Keratinocyte (primary cell): ENCODE data around the gene TLCD2. TPM values are rescaled to one million over a fixed set of nuclear protein-coding genes. Genes with fewer than 3 reads are reported as not detected.

ENCODE experiments used
- DNase-seq: peaks from one replicate; pipeline ENCODE4 v3.0.0-alpha.2; 2011; ENCODE audit warnings: low read depth, missing footprints, low spot score
- FAIRE-seq: peaks from 2 replicates; lab custom pipeline; 2011; peaks lifted over from hg19 to GRCh38; lab: Jason Lieb, UNC
- H2AFZ ChIP-seq: 2 replicates; pipeline ENCODE4 v1.6.0; 2012; ENCODE audit warnings: low read length, control low read depth, inconsistent platforms; ENCODE audit not compliant: control insufficient read depth
- H3K27ac ChIP-seq: 2 replicates; pipeline ENCODE4 v1.5.1; 2011; ENCODE audit warnings: low read length; ENCODE audit not compliant: control insufficient read depth, insufficient read depth
- H3K27me3 ChIP-seq: 3 replicates; pipeline ENCODE4 v1.6.0; 2011; ENCODE audit warnings: low read length; ENCODE audit not compliant: control insufficient read depth, insufficient read depth; ENCODE audit errors: extremely low read depth
- H3K36me3 ChIP-seq, 2 experiments: 2 replicates in 1 of 2; 3 replicates in 1 of 2; pipeline ENCODE4 v1.5.1; 2011; ENCODE audit warnings: low read length in 2 of 2, mild to moderate bottlenecking in 1 of 2; ENCODE audit not compliant: control insufficient read depth in 2 of 2, insufficient read depth in 2 of 2; ENCODE audit errors: extremely low read depth in 1 of 2
- H3K4me1 ChIP-seq: 3 replicates; pipeline ENCODE4 v1.5.1; 2011; ENCODE audit warnings: low read length; ENCODE audit not compliant: control insufficient read depth, insufficient read depth; ENCODE audit errors: extremely low read depth
- H3K4me2 ChIP-seq: 3 replicates; pipeline ENCODE4 v1.6.0; 2011; ENCODE audit warnings: low read depth, low read length; ENCODE audit not compliant: control insufficient read depth, insufficient read depth; ENCODE audit errors: extremely low read depth
- H3K4me3 ChIP-seq, 3 experiments: fragments of 200-600 bp in 1 of 3; sonication (generic) in 1 of 3; 2 replicates in 2 of 3; 3 replicates in 1 of 3; pipeline ENCODE4 v1.5.1; 2011 to 2016; ENCODE audit warnings: low read length in 3 of 3, mild to moderate bottlenecking in 3 of 3, control low read depth in 2 of 3, inconsistent platforms in 1 of 3, low read depth in 1 of 3, mixed read lengths in 1 of 3, mixed run types in 1 of 3, moderate library complexity in 1 of 3; ENCODE audit not compliant: control insufficient read depth in 2 of 3, insufficient read depth in 2 of 3; ENCODE audit errors: extremely low read depth in 1 of 3
- H3K79me2 ChIP-seq: 2 replicates; pipeline ENCODE4 v1.6.0; 2012; ENCODE audit warnings: low read length; ENCODE audit not compliant: control insufficient read depth, insufficient read depth
- H3K9ac ChIP-seq: 3 replicates; pipeline ENCODE4 v1.6.0; 2011; ENCODE audit warnings: low read length; ENCODE audit not compliant: control insufficient read depth, insufficient read depth; ENCODE audit errors: extremely low read depth
- H3K9me1 ChIP-seq: 3 replicates; pipeline ENCODE4 v1.6.0; 2011; ENCODE audit warnings: low read length; ENCODE audit not compliant: control insufficient read depth, insufficient read depth; ENCODE audit errors: extremely low read depth
- H3K9me3 ChIP-seq: 2 replicates; pipeline ENCODE4 v1.5.1; 2012; ENCODE audit warnings: low read depth, low read length; ENCODE audit not compliant: control insufficient read depth
- H4K20me1 ChIP-seq: 3 replicates; pipeline ENCODE4 v1.6.0; 2011; ENCODE audit warnings: low read length; ENCODE audit not compliant: control insufficient read depth, insufficient read depth; ENCODE audit errors: extremely low read depth
- CTCF ChIP-seq, 3 experiments: IDR thresholded peaks in 1 of 3; conservative IDR thresholded peaks in 1 of 3; optimal IDR thresholded peaks in 1 of 3; 2 replicates in 2 of 3; 3 replicates in 1 of 3; pipeline versions ENCODE3 to v1.5.1; 2011; ENCODE audit warnings: low read length in 3 of 3, mild to moderate bottlenecking in 3 of 3, moderate library complexity in 2 of 3, control low read depth in 1 of 3, inconsistent platforms in 1 of 3; ENCODE audit not compliant: insufficient read depth in 2 of 3; ENCODE audit errors: extremely low read depth in 1 of 3
- EZH2 ChIP-seq: IDR thresholded peaks from one replicate; pipeline ENCODE4 v1.6.1; 2012; ENCODE audit warnings: inconsistent platforms, mild to moderate bottlenecking, low read length, moderate library complexity
- dilution Hi-C: fragments of 300-500 bp; cut with MboI; formaldehyde crosslinking; loops from one replicate; pipeline ENCODE4 v1.7.0; 2020; ENCODE audit warnings: low sequenced_read_pairs; ENCODE audit not compliant: extremely low pct_ligation_motif_present
- polyA plus RNA-seq, 5 experiments: library from polyadenylated mRNA; depleted of rRNA in 3 of 5; stranded (reverse) in 3 of 5; stranded (forward) in 1 of 5; unstranded in 1 of 5; fragments of >200 nt; gene quantifications; 1 replicate in 1 of 5; 2 replicates in 3 of 5; 3 replicates in 1 of 5; pipeline versions ENCODE4 v1.2.1 to v1.2.3, GENCODE V29; 2011 to 2012; ENCODE audit warnings: missing spikeins in 2 of 5, low read depth in 1 of 5, low replicate concordance in 1 of 5

The TLCD2 gene
- polyA plus RNA-seq, 1 donor (not counting 4 experiments of a cell fraction or from before 2014, with no cell fraction given), result 0.75 TPM

DNA sequence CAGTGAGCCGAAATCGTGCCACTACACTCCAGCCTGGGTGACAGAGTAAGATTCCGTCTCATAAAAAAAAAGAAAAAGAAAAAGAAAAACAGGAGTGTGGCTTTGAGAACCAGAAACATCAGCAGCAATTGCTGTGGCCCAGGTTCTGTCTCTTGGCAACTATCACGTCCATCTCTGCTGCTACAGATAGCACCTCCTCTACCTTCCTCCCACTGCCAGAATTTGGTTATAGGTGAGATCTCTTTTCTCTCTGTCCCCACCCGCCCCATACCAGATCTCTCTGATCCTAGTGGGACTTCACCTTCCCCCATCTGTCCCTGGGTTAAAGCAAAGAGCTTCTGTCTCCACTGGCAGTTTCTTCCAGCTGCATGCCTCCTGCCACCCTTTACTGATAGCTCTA lies 3.1 kb downstream of the TLCD2 start:
- Histone ChIP-seq H4K20me1 (peaks cover 5% of the 10 kb centered on the region), H3K9ac (no peak overlapping the region), H3K4me1 (peaks cover 10% of the 10 kb centered on the region), H3K36me3 (peaks cover 1 to 3% of the 10 kb centered on the region in 2 experiments), H3K4me3 (no peak overlapping the region), H3K9me1 (no peaks in the 10 kb centered on the region), H3K79me2 (peaks cover under 1% of the 10 kb centered on the region), H2AFZ (no peak overlapping the region), H3K27ac (no peak overlapping the region), H3K27me3 (no peaks in the 10 kb centered on the region), H3K9me3 (no peaks in the 10 kb centered on the region), H3K4me2 (no peak overlapping the region)
- TF ChIP-seq CTCF (optimal IDR thresholded peaks at IDR 0.05 in 1 of 3, IDR thresholded peaks at IDR 0.05 in 1 of 3, conservative IDR thresholded peaks at IDR 0.05 in 1 of 3; ENCODE audit: extremely low read depth in 1 of 3, insufficient read depth in 2 of 3, low read length in 3 of 3) (no peak), EZH2 (no peak)
- dilution Hi-C loops, result no loop called here
- no peak for DNase-seq
- no peak for FAIRE-seq

DNA sequence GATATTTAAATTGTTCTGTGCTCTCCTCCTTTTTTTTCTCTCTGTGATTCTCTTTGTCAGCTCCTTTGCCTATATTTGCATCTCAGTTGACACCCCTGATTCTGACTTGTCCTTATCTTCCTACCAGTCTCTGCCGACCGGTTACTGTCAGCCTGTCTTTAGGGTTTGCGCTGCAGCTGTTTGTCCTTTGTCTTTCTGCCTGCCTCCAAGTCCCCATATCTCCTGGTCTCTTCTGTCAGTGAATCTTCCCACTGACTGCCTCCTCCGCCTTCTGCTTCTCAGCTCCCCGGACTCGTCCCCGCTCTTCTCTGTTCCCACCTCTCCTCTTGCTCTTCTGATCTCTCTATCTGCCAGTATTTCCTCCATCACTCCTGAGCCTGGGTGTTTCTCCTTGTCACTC lies 5.2 kb downstream of the TLCD2 start:
- Histone ChIP-seq H3K27me3 (no peaks in the 10 kb centered on the region), H4K20me1 (no peaks in the 10 kb centered on the region), H3K9ac (no peak overlapping the region), H3K36me3 (peaks cover 0 to 1% of the 10 kb centered on the region in 2 experiments), H3K4me2 (no peak overlapping the region), H3K4me1 (no peaks in the 10 kb centered on the region), H3K9me1 (no peaks in the 10 kb centered on the region), H3K79me2 (no peaks in the 10 kb centered on the region), H2AFZ (no peak overlapping the region), H3K4me3 (no peak overlapping the region), H3K9me3 (no peaks in the 10 kb centered on the region), H3K27ac (no peak overlapping the region)
- FAIRE-seq (no peak), DNase-seq (no peak)
- dilution Hi-C loops, result no loop called here
- TF ChIP-seq EZH2 (no peak), CTCF (optimal IDR thresholded peaks at IDR 0.05 in 1 of 3, IDR thresholded peaks at IDR 0.05 in 1 of 3, conservative IDR thresholded peaks at IDR 0.05 in 1 of 3; ENCODE audit: extremely low read depth in 1 of 3, insufficient read depth in 2 of 3, low read length in 3 of 3) (no peak)
